Endodermal cell (in vitro differentiated cells): Measurements from ENCODE around the gene TCFL5. TPM values are rescaled to one million over a fixed set of nuclear protein-coding genes. Genes with fewer than 3 reads are reported as not detected.

Experiments used
- DNase-seq: peaks from one replicate; pipeline ENCODE4 v3.0.0-alpha.2; 2017
- H3K27ac ChIP-seq: 2 replicates; pipeline ENCODE4 v1.5.1; 2013; ENCODE audit warnings: mild to moderate bottlenecking, low read depth, low read length, moderate library complexity
- H3K27me3 ChIP-seq: 2 replicates; pipeline ENCODE4 v1.6.1; 2013; ENCODE audit warnings: mild to moderate bottlenecking, low read length, moderate library complexity; ENCODE audit not compliant: insufficient read depth, control insufficient read depth, poor library complexity, severe bottlenecking
- H3K36me3 ChIP-seq: 2 replicates; pipeline ENCODE4 v1.7.0; 2013; ENCODE audit warnings: mild to moderate bottlenecking, low read length, moderate library complexity; ENCODE audit not compliant: control insufficient read depth, insufficient read depth
- H3K4me1 ChIP-seq: one replicate; pipeline ENCODE4 v1.7.0; 2013; ENCODE audit warnings: low read length; ENCODE audit not compliant: control insufficient read depth, insufficient read depth
- H3K4me3 ChIP-seq: 2 replicates; pipeline ENCODE4 v1.5.1; 2013; ENCODE audit warnings: mild to moderate bottlenecking, low read length, moderate library complexity
- H3K9ac ChIP-seq: 2 replicates; pipeline ENCODE4 v1.6.1; 2013; ENCODE audit warnings: mild to moderate bottlenecking, low read length, moderate library complexity; ENCODE audit not compliant: poor library complexity, severe bottlenecking; ENCODE audit errors: extremely low read depth
- H3K9me3 ChIP-seq: 2 replicates; pipeline ENCODE4 v1.6.1; 2013; ENCODE audit warnings: mild to moderate bottlenecking, low read length, moderate library complexity; ENCODE audit not compliant: control insufficient read depth
- H3K27ac Mint-ChIP-seq: 2 replicates; pipeline ENCODE4 v1.8.0; 2020; ENCODE audit warnings: mixed read lengths
- H3K27me3 Mint-ChIP-seq: 2 replicates; pipeline ENCODE4 v1.8.0; 2021; ENCODE audit warnings: mild to moderate bottlenecking, mixed read lengths; ENCODE audit not compliant: insufficient read depth
- H3K36me3 Mint-ChIP-seq: 2 replicates; pipeline ENCODE4 v1.8.0; 2020; ENCODE audit warnings: low read depth, mixed read lengths
- H3K4me1 Mint-ChIP-seq: 2 replicates; pipeline ENCODE4 v1.8.0; 2020; ENCODE audit warnings: mixed read lengths
- H3K4me3 Mint-ChIP-seq: 2 replicates; pipeline ENCODE4 v1.8.0; 2020; ENCODE audit warnings: mild to moderate bottlenecking, moderate library complexity, mixed read lengths
- H3K9me3 Mint-ChIP-seq: 2 replicates; pipeline ENCODE4 v1.8.0; 2020; ENCODE audit warnings: mild to moderate bottlenecking, mixed read lengths
- WGBS, 2 experiments: methylation state at CpG; one replicate each; pipeline versions ENCODE4 v1.1.5 to v1.1.7; 2013; ENCODE audit warnings: missing lambda C conversion rate in 2 of 2, mixed read lengths in 1 of 2; ENCODE audit not compliant: insufficient coverage in 1 of 2, insufficient read length in 1 of 2; 5-methylcytosine and 5-hydroxymethylcytosine counted together
- total RNA-seq, 2 donors: library from RNA; stranded (reverse); fragmentation: NEBNext Ultra II Directional in 1 of 2; extraction: Animal tissue kit (Norgen Biotek cat#: 25700) in 1 of 2; gene quantifications; 2 replicates in 1 of 2; 3 replicates in 1 of 2; pipeline ENCODE4 v1.2.1, GENCODE V29; 2021
- TF ChIP-seq, protein P1 (sequence below): fragments of 200-600 bp; sonication (generic); conservative IDR thresholded peaks from 2 replicates; pipeline ENCODE4 v1.5.0; 2021; ENCODE audit warnings: antibody characterized with exemption, mild to moderate bottlenecking

The TCFL5 gene
- total RNA-seq, 2 donors from 2014 or later, result 15.8 to 17.4 TPM

GRCh38 chr20:62837790-62838127 lies 23.9 kb downstream of the TCFL5 start:
- Mint-ChIP-seq H3K36me3 (peaks cover 25% of the 10 kb centered on the region), H3K27me3 (no peaks in the 10 kb centered on the region), H3K4me3 (no peak overlapping the region), H3K4me1 (peaks cover 2% of the 10 kb centered on the region), H3K27ac (no peak overlapping the region), H3K9me3 (no peaks in the 10 kb centered on the region)
- no peaks in the 10 kb centered on the region for H3K4me1 ChIP-seq
- WGBS, 2 experiments, result 88 to 96% methylated on average over 6 to 8 of the region's 8 CpGs
- H3K27ac ChIP-seq, result no peak overlapping the region
- TF ChIP-seq, protein P1, sequence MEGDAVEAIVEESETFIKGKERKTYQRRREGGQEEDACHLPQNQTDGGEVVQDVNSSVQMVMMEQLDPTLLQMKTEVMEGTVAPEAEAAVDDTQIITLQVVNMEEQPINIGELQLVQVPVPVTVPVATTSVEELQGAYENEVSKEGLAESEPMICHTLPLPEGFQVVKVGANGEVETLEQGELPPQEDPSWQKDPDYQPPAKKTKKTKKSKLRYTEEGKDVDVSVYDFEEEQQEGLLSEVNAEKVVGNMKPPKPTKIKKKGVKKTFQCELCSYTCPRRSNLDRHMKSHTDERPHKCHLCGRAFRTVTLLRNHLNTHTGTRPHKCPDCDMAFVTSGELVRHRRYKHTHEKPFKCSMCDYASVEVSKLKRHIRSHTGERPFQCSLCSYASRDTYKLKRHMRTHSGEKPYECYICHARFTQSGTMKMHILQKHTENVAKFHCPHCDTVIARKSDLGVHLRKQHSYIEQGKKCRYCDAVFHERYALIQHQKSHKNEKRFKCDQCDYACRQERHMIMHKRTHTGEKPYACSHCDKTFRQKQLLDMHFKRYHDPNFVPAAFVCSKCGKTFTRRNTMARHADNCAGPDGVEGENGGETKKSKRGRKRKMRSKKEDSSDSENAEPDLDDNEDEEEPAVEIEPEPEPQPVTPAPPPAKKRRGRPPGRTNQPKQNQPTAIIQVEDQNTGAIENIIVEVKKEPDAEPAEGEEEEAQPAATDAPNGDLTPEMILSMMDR, result no peak
- H3K27me3 ChIP-seq, result no peaks in the 10 kb centered on the region
- no peak overlapping the region for H3K9ac ChIP-seq
- no peak for DNase-seq
- H3K9me3 ChIP-seq, result no peaks in the 10 kb centered on the region
- peaks cover 40% of the 10 kb centered on the region for H3K36me3 ChIP-seq
- no peak overlapping the region for H3K4me3 ChIP-seq

GRCh38 chr20:62836967-62837490 lies 24.6 kb downstream of the TCFL5 start:
- Mint-ChIP-seq H3K4me1 (peaks cover 8% of the 10 kb centered on the region), H3K9me3 (no peaks in the 10 kb centered on the region), H3K27me3 (no peaks in the 10 kb centered on the region), H3K4me3 (no peak overlapping the region), H3K36me3 (peaks cover 27% of the 10 kb centered on the region), H3K27ac (no peak overlapping the region)
- no peaks in the 10 kb centered on the region for H3K9me3 ChIP-seq
- 96 to 98% methylated on average over 19 of the region's 19 CpGs for WGBS, 2 experiments
- no peaks in the 10 kb centered on the region for H3K27me3 ChIP-seq
- H3K4me1 ChIP-seq, result no peaks in the 10 kb centered on the region
- H3K36me3 ChIP-seq, result peaks cover 47% of the 10 kb centered on the region
- no peak overlapping the region for H3K9ac ChIP-seq
- TF ChIP-seq, protein P1, result no peak
- no peak overlapping the region for H3K4me3 ChIP-seq
- H3K27ac ChIP-seq, result no peak overlapping the region
- DNase-seq, result no peak

- no peak for DNase-seq
- no peak overlapping the region for H3K27ac Mint-ChIP-seq
Observed at GRCh38 chr20:62835931-62836861, 25.4 kb downstream of the TCFL5 start.

More at GRCh38 chr20:62835931-62836861, 25.4 kb downstream of the TCFL5 start:
- Histone ChIP-seq H3K36me3 (peaks cover 51% of the 10 kb centered on the region), H3K4me1 (no peaks in the 10 kb centered on the region), H3K9ac (no peak overlapping the region), H3K27me3 (no peaks in the 10 kb centered on the region), H3K9me3 (no peaks in the 10 kb centered on the region), H3K4me3 (no peak overlapping the region), H3K27ac (no peak overlapping the region)
- no peaks in the 10 kb centered on the region for H3K27me3 Mint-ChIP-seq
- H3K36me3 Mint-ChIP-seq, result peaks cover 32% of the 10 kb centered on the region
- H3K9me3 Mint-ChIP-seq, result no peaks in the 10 kb centered on the region
- 91 to 98% methylated on average over 38 to 52 of the region's 52 CpGs for WGBS, 2 experiments
- TF ChIP-seq, protein P1, result no peak
- H3K4me1 Mint-ChIP-seq, result peaks cover 12% of the 10 kb centered on the region
- H3K4me3 Mint-ChIP-seq, result no peak overlapping the region
